ENCODE data around the gene SHC2. TPM values are rescaled to one million over a fixed set of nuclear protein-coding genes. Genes with fewer than 3 reads are reported as not detected.

Gene SHC2
- total and polyA plus RNA-seq, 9 of the 15 experiments (the other 6 are each of a cell fraction or from before 2014, with no cell fraction given): 0.14 to 0.36 (median 0.17) TPM; not detected in 5

DNA sequence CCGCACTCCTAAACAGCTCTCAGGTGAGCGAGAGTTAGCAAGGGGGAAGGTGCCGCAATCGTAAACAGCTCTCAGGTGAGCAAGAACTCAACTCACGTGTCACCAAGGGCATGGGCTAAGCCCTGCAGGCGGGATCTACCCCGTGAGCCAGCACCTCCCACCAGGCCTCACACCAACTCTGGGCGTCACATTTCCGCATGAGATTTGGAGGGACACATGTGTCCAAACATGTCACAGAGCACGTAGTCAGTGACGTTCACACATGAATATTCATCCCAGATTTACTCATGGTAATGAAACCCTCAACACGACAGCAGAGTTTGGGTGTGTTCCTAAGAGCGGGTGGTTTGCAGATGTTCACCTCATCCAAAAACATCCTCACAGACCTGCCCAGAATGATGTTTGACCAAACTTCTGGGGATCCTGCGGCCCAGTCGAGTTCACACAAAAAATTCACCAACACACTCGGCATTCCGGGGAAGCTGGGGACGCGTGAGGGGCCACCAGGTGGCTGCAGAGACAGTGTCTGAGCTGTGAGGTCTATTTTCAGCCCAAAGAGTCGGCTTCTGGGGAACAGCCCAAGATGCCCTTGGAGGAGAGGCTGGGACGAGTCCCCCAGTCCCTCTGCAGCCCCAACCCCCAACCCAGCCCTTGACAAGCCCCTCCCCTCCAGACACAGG is 71.4 kb downstream of the SHC2 start:
- intact Hi-C loops (cut with micrococcal nuclease) (no loop called here), in situ Hi-C loops (cut with MboI) (no loop called here)
- DNase-seq (ENCODE audit: extremely low read depth in 1 of 4, low spot score in 3 of 4) (no peak), FAIRE-seq (no peak), ATAC-seq (no peak)
- Histone ChIP-seq H3K36me3 (ENCODE audit: control insufficient read depth, insufficient read depth, low read length) (no peaks in the 10 kb centered on the region), H3K79me2 (ENCODE audit: control insufficient read depth, insufficient read depth, low read length) (no peaks in the 10 kb centered on the region), H3K4me3 (no peak overlapping the region), H3K9me3 (replicated peaks; ENCODE audit: control insufficient read depth, insufficient read depth, low read depth, low read length) (no peaks in the 10 kb centered on the region), H3K9me1 (ENCODE audit: control insufficient read depth, insufficient read depth, low read length) (no peaks in the 10 kb centered on the region), H3K4me1 (replicated peaks in 1 of 2; ENCODE audit: control insufficient read depth in 2 of 2, insufficient read depth in 2 of 2, low read length in 2 of 2) (peaks cover 0 to 9% of the 10 kb centered on the region in 2 experiments; a peak in 1 of 5 replicates), H3K9ac (ENCODE audit: insufficient read depth in 1 of 2, low read depth in 2 of 2, low read length in 2 of 2) (peak overlapping the region in 1 of 2 experiments; percentile 43; a peak in 1 of 4 replicates), H3K4me2 (ENCODE audit: insufficient read depth, low read length) (no peak overlapping the region), H4K20me1 (replicated peaks; ENCODE audit: control insufficient read depth, insufficient read depth, low read length) (no peaks in the 10 kb centered on the region), H2AFZ (ENCODE audit: low read depth, low read length) (no peak overlapping the region), H3K27ac (ENCODE audit: extremely low read depth, low read depth, low read length) (no peak overlapping the region), H3K27me3 (ENCODE audit: control insufficient read depth in 2 of 2, insufficient read depth in 2 of 2, low read length in 2 of 2) (peaks cover 23 to 45% of the 10 kb centered on the region in 2 experiments)
- CTCF ChIA-PET (ENCODE audit: low intra/inter-chr PET ratio): no interaction called here
- 5% methylated on average over 19 of the region's 21 CpGs for WGBS (ENCODE audit: insufficient coverage, low coverage, missing lambda C conversion rate)
- TF ChIP-seq ARNT (IDR thresholded peaks at IDR 0.05) (no peak), ZNF274 (IDR thresholded peaks at IDR 0.05; ENCODE audit: borderline replicate concordance, low read depth, low read length) (no peak), CEBPB (tag; IDR thresholded peaks at IDR 0.05) (no peak), ZNF766 (CRISPR knock-in tag; conservative IDR thresholded peaks at IDR 0.05) (no peak)
- TF ChIP-seq, protein P1, sequence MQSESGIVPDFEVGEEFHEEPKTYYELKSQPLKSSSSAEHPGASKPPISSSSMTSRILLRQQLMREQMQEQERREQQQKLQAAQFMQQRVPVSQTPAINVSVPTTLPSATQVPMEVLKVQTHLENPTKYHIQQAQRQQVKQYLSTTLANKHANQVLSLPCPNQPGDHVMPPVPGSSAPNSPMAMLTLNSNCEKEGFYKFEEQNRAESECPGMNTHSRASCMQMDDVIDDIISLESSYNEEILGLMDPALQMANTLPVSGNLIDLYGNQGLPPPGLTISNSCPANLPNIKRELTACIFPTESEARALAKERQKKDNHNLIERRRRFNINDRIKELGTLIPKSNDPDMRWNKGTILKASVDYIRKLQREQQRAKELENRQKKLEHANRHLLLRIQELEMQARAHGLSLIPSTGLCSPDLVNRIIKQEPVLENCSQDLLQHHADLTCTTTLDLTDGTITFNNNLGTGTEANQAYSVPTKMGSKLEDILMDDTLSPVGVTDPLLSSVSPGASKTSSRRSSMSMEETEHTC (IDR thresholded peaks at IDR 0.05): no peak
- TF ChIP-seq, protein P2, sequence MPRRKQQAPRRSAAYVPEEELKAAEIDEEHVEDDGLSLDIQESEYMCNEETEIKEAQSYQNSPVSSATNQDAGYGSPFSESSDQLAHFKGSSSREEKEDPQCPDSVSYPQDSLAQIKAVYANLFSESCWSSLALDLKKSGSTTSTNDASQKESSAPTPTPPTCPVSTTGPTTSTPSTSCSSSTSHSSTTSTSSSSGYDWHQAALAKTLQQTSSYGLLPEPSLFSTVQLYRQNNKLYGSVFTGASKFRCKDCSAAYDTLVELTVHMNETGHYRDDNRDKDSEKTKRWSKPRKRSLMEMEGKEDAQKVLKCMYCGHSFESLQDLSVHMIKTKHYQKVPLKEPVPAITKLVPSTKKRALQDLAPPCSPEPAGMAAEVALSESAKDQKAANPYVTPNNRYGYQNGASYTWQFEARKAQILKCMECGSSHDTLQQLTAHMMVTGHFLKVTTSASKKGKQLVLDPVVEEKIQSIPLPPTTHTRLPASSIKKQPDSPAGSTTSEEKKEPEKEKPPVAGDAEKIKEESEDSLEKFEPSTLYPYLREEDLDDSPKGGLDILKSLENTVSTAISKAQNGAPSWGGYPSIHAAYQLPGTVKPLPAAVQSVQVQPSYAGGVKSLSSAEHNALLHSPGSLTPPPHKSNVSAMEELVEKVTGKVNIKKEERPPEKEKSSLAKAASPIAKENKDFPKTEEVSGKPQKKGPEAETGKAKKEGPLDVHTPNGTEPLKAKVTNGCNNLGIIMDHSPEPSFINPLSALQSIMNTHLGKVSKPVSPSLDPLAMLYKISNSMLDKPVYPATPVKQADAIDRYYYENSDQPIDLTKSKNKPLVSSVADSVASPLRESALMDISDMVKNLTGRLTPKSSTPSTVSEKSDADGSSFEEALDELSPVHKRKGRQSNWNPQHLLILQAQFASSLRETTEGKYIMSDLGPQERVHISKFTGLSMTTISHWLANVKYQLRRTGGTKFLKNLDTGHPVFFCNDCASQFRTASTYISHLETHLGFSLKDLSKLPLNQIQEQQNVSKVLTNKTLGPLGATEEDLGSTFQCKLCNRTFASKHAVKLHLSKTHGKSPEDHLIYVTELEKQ (CRISPR knock-in tag; IDR thresholded peaks at IDR 0.05): no peak
- TF ChIP-seq, protein P3, sequence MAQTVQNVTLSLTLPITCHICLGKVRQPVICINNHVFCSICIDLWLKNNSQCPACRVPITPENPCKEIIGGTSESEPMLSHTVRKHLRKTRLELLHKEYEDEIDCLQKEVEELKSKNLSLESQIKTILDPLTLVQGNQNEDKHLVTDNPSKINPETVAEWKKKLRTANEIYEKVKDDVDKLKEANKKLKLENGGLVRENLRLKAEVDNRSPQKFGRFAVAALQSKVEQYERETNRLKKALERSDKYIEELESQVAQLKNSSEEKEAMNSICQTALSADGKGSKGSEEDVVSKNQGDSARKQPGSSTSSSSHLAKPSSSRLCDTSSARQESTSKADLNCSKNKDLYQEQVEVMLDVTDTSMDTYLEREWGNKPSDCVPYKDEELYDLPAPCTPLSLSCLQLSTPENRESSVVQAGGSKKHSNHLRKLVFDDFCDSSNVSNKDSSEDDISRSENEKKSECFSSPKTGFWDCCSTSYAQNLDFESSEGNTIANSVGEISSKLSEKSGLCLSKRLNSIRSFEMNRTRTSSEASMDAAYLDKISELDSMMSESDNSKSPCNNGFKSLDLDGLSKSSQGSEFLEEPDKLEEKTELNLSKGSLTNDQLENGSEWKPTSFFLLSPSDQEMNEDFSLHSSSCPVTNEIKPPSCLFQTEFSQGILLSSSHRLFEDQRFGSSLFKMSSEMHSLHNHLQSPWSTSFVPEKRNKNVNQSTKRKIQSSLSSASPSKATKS (CRISPR knock-in tag; IDR thresholded peaks at IDR 0.05): no peak
- no TSS peak for BruUV-seq (replicated peaks)
- POLR2A ChIA-PET: no interaction called here

Data from K562 (cell line).